WTC11 (cell line): ENCODE measurements around the gene NPHS1. TPM values are rescaled to one million over a fixed set of nuclear protein-coding genes. Genes with fewer than 3 reads are reported as not detected.

Source experiments
- ATAC-seq: fragments of 200-7000 bp; cut with Tn5 transposase; 2 replicates; pipeline ENCODE4 v1.10.0; 2021; ENCODE audit warnings: mild to moderate bottlenecking, moderate library complexity
- CTCF ChIA-PET: fragments of 300-600 bp; sonication (Branson Sonifier 250); formaldehyde crosslinking; loops from one replicate; lab custom pipeline; 2021; ENCODE audit warnings: antibody characterized with exemption; lab: Charles Lee
- POLR2A ChIA-PET: fragments of 350-600 bp; sonication (Branson Sonifier 250); formaldehyde crosslinking; loops from one replicate; lab custom pipeline; 2021; ENCODE audit warnings: antibody characterized with exemption; lab: Charles Lee
- DNase-seq: peaks from one replicate; pipeline ENCODE4 v3.0.0; 2021; ENCODE audit warnings: low spot score
- H3K27ac Mint-ChIP-seq: 2 replicates; pipeline ENCODE4 v1.8.0; 2021; ENCODE audit warnings: mixed read lengths
- H3K27me3 Mint-ChIP-seq: 2 replicates; pipeline ENCODE4 v1.8.0; 2021; ENCODE audit warnings: low read depth, mild to moderate bottlenecking, moderate library complexity, mixed read lengths
- H3K36me3 Mint-ChIP-seq: 2 replicates; pipeline ENCODE4 v1.8.0; 2021; ENCODE audit warnings: mixed read lengths
- H3K4me1 Mint-ChIP-seq: 2 replicates; pipeline ENCODE4 v1.8.0; 2022; ENCODE audit warnings: mixed read lengths
- H3K4me3 Mint-ChIP-seq: 2 replicates; pipeline ENCODE4 v1.8.0; 2021; ENCODE audit warnings: mild to moderate bottlenecking, moderate library complexity, mixed read lengths
- H3K9me3 Mint-ChIP-seq: 2 replicates; pipeline ENCODE4 v1.8.0; 2021; ENCODE audit warnings: mixed read lengths
- CBFB ChIP-seq: sonication (generic); formaldehyde crosslinking; IDR thresholded peaks from 2 replicates; pipeline ENCODE4 v1.8.1; 2022; ENCODE audit warnings: mild to moderate bottlenecking, low read depth, missing genetic modification reagents
- ELF4 ChIP-seq: sonication (generic); formaldehyde crosslinking; IDR thresholded peaks from 2 replicates; pipeline ENCODE4 v1.8.1; 2022; ENCODE audit warnings: low read depth, mild to moderate bottlenecking, moderate library complexity, missing genetic modification reagents
- ETV6 ChIP-seq: sonication (generic); formaldehyde crosslinking; IDR thresholded peaks from 2 replicates; pipeline ENCODE4 v1.8.1; 2022; ENCODE audit warnings: mild to moderate bottlenecking, missing genetic modification reagents
- NR2C2 ChIP-seq: sonication (generic); formaldehyde crosslinking; IDR thresholded peaks from 2 replicates; pipeline ENCODE4 v1.8.0; 2022; ENCODE audit warnings: mild to moderate bottlenecking, missing genetic modification reagents
- TP53 ChIP-seq: sonication (generic); formaldehyde crosslinking; IDR thresholded peaks from 2 replicates; pipeline ENCODE4 v1.8.1; 2023; ENCODE audit warnings: mild to moderate bottlenecking, missing genetic modification reagents
- ZBTB21 ChIP-seq: sonication (generic); formaldehyde crosslinking; IDR thresholded peaks from 2 replicates; pipeline ENCODE4 v1.8.1; 2023; ENCODE audit warnings: mild to moderate bottlenecking, missing genetic modification reagents, borderline replicate concordance
- ZNF121 ChIP-seq: sonication (generic); formaldehyde crosslinking; IDR thresholded peaks from 2 replicates; pipeline ENCODE4 v1.8.0; 2023; ENCODE audit warnings: missing genetic modification reagents
- total RNA-seq: library from RNA; stranded (reverse); gene quantifications from 3 replicates; pipeline ENCODE4 v1.2.3, GENCODE V29; 2021
- TF ChIP-seq, protein P1 (sequence below): sonication (generic); formaldehyde crosslinking; IDR thresholded peaks from 2 replicates; pipeline ENCODE4 v1.8.0; 2022; ENCODE audit warnings: missing genetic modification reagents
- TF ChIP-seq, protein P2 (sequence below): sonication (generic); formaldehyde crosslinking; IDR thresholded peaks from 2 replicates; pipeline ENCODE4 v1.8.0; 2023; ENCODE audit warnings: missing genetic modification reagents, mild to moderate bottlenecking, borderline replicate concordance
- TF ChIP-seq, protein P3 (sequence below): sonication (generic); formaldehyde crosslinking; IDR thresholded peaks from 2 replicates; pipeline ENCODE4 v1.8.0; 2022; ENCODE audit warnings: mild to moderate bottlenecking, missing genetic modification reagents
- TF ChIP-seq, protein P4 (sequence below): sonication (generic); formaldehyde crosslinking; IDR thresholded peaks from 2 replicates; pipeline ENCODE4 v1.8.0; 2022; ENCODE audit warnings: mild to moderate bottlenecking, missing genetic modification reagents
- TF ChIP-seq, protein P5 (sequence below): fragments of 250-450 bp; sonication (Bioruptor Pico); IDR thresholded peaks from 2 replicates; pipeline ENCODE4 v2.1.2; 2022; ENCODE audit warnings: mild to moderate bottlenecking, moderate library complexity
- TF ChIP-seq, protein P6 (sequence below): fragments of 250-450 bp; sonication (Bioruptor Pico); IDR thresholded peaks from 2 replicates; pipeline ENCODE4 v1.9.0; 2021; ENCODE audit warnings: mild to moderate bottlenecking
- TF ChIP-seq, protein P7 (sequence below): sonication (generic); formaldehyde crosslinking; conservative IDR thresholded peaks from 2 replicates; pipeline ENCODE4 v1.8.1; 2022; ENCODE audit warnings: mild to moderate bottlenecking, missing genetic modification reagents

The NPHS1 gene
- total RNA-seq, 1 experiment from 2014 or later = 0.61 TPM

DNA sequence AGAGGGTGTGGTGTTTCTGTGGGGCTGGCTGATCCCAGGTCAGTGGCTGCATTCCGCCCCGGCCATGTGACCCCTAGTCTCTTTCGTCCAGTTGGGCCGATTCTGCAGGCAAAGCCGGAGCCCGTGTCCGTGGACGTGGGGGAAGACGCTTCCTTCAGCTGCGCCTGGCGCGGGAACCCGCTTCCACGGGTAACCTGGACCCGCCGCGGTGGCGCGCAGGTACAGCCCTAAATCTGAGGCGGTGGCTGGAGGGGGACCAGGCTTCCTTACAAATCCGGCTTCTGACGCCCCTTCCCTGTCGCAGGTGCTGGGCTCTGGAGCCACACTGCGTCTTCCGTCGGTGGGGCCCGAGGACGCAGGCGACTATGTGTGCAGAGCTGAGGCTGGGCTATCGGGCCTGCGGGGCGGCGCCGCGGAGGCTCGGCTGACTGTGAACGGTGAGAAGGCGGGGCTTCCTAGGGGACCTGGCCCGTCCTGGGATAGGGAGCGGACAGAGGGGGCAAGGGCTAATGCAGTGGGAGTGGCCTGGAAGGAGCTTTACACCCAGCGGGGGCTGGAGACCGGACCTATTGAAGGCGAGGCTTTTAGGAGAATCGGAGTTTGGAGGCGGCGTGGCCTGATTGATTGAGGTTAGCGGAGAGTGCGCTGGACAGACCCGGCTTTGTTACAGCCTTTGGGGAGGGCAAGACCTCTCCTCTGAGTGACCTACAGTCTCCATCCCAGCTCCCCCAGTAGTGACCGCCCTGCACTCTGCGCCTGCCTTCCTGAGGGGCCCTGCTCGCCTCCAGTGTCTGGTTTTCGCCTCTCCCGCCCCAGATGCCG lies 8.7 kb upstream of the NPHS1 start (continued):
- TF ChIP-seq, protein P1, sequence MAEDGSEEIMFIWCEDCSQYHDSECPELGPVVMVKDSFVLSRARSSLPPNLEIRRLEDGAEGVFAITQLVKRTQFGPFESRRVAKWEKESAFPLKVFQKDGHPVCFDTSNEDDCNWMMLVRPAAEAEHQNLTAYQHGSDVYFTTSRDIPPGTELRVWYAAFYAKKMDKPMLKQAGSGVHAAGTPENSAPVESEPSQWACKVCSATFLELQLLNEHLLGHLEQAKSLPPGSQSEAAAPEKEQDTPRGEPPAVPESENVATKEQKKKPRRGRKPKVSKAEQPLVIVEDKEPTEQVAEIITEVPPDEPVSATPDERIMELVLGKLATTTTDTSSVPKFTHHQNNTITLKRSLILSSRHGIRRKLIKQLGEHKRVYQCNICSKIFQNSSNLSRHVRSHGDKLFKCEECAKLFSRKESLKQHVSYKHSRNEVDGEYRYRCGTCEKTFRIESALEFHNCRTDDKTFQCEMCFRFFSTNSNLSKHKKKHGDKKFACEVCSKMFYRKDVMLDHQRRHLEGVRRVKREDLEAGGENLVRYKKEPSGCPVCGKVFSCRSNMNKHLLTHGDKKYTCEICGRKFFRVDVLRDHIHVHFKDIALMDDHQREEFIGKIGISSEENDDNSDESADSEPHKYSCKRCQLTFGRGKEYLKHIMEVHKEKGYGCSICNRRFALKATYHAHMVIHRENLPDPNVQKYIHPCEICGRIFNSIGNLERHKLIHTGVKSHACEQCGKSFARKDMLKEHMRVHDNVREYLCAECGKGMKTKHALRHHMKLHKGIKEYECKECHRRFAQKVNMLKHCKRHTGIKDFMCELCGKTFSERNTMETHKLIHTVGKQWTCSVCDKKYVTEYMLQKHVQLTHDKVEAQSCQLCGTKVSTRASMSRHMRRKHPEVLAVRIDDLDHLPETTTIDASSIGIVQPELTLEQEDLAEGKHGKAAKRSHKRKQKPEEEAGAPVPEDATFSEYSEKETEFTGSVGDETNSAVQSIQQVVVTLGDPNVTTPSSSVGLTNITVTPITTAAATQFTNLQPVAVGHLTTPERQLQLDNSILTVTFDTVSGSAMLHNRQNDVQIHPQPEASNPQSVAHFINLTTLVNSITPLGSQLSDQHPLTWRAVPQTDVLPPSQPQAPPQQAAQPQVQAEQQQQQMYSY (CRISPR knock-in tag) = peak; percentile 58; the same call in 1 of the 2 replicates
- TF ChIP-seq, protein P2, sequence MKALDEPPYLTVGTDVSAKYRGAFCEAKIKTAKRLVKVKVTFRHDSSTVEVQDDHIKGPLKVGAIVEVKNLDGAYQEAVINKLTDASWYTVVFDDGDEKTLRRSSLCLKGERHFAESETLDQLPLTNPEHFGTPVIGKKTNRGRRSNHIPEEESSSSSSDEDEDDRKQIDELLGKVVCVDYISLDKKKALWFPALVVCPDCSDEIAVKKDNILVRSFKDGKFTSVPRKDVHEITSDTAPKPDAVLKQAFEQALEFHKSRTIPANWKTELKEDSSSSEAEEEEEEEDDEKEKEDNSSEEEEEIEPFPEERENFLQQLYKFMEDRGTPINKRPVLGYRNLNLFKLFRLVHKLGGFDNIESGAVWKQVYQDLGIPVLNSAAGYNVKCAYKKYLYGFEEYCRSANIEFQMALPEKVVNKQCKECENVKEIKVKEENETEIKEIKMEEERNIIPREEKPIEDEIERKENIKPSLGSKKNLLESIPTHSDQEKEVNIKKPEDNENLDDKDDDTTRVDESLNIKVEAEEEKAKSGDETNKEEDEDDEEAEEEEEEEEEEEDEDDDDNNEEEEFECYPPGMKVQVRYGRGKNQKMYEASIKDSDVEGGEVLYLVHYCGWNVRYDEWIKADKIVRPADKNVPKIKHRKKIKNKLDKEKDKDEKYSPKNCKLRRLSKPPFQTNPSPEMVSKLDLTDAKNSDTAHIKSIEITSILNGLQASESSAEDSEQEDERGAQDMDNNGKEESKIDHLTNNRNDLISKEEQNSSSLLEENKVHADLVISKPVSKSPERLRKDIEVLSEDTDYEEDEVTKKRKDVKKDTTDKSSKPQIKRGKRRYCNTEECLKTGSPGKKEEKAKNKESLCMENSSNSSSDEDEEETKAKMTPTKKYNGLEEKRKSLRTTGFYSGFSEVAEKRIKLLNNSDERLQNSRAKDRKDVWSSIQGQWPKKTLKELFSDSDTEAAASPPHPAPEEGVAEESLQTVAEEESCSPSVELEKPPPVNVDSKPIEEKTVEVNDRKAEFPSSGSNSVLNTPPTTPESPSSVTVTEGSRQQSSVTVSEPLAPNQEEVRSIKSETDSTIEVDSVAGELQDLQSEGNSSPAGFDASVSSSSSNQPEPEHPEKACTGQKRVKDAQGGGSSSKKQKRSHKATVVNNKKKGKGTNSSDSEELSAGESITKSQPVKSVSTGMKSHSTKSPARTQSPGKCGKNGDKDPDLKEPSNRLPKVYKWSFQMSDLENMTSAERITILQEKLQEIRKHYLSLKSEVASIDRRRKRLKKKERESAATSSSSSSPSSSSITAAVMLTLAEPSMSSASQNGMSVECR (CRISPR knock-in tag) = peak; percentile 68; the same call in 1 of the 2 replicates
- TF ChIP-seq, protein P3, sequence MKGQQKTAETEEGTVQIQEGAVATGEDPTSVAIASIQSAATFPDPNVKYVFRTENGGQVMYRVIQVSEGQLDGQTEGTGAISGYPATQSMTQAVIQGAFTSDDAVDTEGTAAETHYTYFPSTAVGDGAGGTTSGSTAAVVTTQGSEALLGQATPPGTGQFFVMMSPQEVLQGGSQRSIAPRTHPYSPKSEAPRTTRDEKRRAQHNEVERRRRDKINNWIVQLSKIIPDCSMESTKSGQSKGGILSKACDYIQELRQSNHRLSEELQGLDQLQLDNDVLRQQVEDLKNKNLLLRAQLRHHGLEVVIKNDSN (CRISPR knock-in tag) = peak; percentile 72; the same call in 1 of the 2 replicates

DNA sequence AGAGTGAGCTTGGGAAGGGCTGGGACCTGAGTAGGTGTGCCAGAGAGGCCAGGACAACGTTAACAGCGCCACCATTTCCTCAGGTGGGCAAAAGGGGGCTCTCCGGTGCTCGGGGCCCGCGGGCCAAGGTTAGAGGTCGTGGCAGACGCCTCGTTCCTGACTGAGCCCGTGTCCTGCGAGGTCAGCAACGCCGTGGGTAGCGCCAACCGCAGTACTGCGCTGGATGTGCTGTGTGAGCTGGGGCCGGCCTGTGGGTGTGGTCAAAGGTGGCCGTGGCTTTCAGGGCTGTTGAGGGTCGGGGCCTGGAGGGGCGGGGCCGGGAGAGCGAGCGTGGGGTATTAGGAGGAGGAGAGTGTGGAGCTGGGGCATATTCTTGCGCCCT lies 8.1 kb upstream of the NPHS1 start:
- DNase-seq = peak; percentile 34
- Mint-ChIP-seq H3K27me3 (peaks cover 94% of the 10 kb centered on the region), H3K4me3 (peak overlapping the region; percentile 83), H3K9me3 (no peaks in the 10 kb centered on the region), H3K36me3 (no peaks in the 10 kb centered on the region), H3K4me1 (peaks cover 19% of the 10 kb centered on the region), H3K27ac (no peak overlapping the region)
- ChIA-PET CTCF (interaction anchor here (0.5 to 3.2 kb wide), 18 partner anchors 9 to 268 kb away, joined by 3 to 36 read pairs (median 4); partner anchors contain the start of genes APLP1, HSPB6, LIN37 and PSENEN), POLR2A (interaction anchor here (1.2 kb wide), 1 partner anchor 9 kb away, joined by 12 read pairs; no protein-coding TSS in a partner anchor)
- ATAC-seq = peak; percentile 3
- TF ChIP-seq ZNF121 (CRISPR knock-in tag) = peak; percentile 95
- TF ChIP-seq CBFB = no peak
- TF ChIP-seq, protein P4, sequence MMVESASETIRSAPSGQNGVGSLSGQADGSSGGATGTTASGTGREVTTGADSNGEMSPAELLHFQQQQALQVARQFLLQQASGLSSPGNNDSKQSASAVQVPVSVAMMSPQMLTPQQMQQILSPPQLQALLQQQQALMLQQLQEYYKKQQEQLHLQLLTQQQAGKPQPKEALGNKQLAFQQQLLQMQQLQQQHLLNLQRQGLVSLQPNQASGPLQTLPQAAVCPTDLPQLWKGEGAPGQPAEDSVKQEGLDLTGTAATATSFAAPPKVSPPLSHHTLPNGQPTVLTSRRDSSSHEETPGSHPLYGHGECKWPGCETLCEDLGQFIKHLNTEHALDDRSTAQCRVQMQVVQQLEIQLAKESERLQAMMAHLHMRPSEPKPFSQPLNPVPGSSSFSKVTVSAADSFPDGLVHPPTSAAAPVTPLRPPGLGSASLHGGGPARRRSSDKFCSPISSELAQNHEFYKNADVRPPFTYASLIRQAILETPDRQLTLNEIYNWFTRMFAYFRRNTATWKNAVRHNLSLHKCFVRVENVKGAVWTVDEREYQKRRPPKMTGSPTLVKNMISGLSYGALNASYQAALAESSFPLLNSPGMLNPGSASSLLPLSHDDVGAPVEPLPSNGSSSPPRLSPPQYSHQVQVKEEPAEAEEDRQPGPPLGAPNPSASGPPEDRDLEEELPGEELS (CRISPR knock-in tag) = no peak
- no peak for TF ChIP-seq ELF4 (CRISPR knock-in tag)
- TF ChIP-seq, protein P2 (CRISPR knock-in tag) = no peak
- TF ChIP-seq, protein P5, sequence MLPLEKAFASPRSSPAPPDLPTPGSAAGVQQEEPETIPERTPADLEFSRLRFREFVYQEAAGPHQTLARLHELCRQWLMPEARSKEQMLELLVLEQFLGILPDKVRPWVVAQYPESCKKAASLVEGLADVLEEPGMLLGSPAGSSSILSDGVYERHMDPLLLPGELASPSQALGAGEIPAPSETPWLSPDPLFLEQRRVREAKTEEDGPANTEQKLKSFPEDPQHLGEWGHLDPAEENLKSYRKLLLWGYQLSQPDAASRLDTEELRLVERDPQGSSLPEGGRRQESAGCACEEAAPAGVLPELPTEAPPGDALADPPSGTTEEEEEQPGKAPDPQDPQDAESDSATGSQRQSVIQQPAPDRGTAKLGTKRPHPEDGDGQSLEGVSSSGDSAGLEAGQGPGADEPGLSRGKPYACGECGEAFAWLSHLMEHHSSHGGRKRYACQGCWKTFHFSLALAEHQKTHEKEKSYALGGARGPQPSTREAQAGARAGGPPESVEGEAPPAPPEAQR (CRISPR knock-in tag) = no peak
- TF ChIP-seq, protein P6, sequence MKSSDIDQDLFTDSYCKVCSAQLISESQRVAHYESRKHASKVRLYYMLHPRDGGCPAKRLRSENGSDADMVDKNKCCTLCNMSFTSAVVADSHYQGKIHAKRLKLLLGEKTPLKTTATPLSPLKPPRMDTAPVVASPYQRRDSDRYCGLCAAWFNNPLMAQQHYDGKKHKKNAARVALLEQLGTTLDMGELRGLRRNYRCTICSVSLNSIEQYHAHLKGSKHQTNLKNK = no peak
- no peak for TF ChIP-seq ETV6 (CRISPR knock-in tag)
- no peak for TF ChIP-seq NR2C2 (CRISPR knock-in tag)
- no peak for TF ChIP-seq ZBTB21 (CRISPR knock-in tag)
- TF ChIP-seq, protein P7, sequence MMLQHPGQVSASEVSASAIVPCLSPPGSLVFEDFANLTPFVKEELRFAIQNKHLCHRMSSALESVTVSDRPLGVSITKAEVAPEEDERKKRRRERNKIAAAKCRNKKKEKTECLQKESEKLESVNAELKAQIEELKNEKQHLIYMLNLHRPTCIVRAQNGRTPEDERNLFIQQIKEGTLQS (CRISPR knock-in tag) = no peak
- 0 out of 2 replicates have a peak, but pooled peaks have one; percentile 16 for TF ChIP-seq TP53 (CRISPR knock-in tag)
